ENCODE results near the gene ADAMTS8. TPM values are rescaled to one million over a fixed set of nuclear protein-coding genes. Genes with fewer than 3 reads are reported as not detected.

The ADAMTS8 gene
- total RNA-seq, 4 donors from 2014 or later: 23.5 to 55.5 (median 29.8) TPM

- intact Hi-C loops (cut with DNase I): no loop called here
- H3K36me3 ChIP-seq: no peaks in the 10 kb centered on the region
- WGBS: 38% methylated on average over 4 of the region's 11 CpGs
- no peak for DNase-seq (ENCODE audit: extremely low spot score)
- H3K4me1 ChIP-seq: peaks cover 31 to 52% (median 45%) of the 10 kb centered on the region in 4 donors
- peak overlapping the region; percentile 59 to 74 (median 66) for H3K4me3 ChIP-seq
- peak overlapping the region; percentile 79 to 86 (median 80) for H3K27ac ChIP-seq (replicated peaks in 1 of 4)
- no peaks in the 10 kb centered on the region for H3K9me3 ChIP-seq
- peaks cover 0 to 16% (median 0%) of the 10 kb centered on the region in 4 donors for H3K27me3 ChIP-seq
- no peak for TF ChIP-seq CTCF (IDR thresholded peaks at IDR 0.05)
- no peak for TF ChIP-seq EP300 (IDR thresholded peaks at IDR 0.05)
- no peak for TF ChIP-seq POLR2AphosphoS5 (IDR thresholded peaks at IDR 0.05)
- no peak for TF ChIP-seq POLR2A (IDR thresholded peaks at IDR 0.05; ENCODE audit: low read depth)
These were observed 19.6 kb upstream of the ADAMTS8 start for GRCh38 chr11:130448039-130448415.

GRCh38 chr11:130445788-130446187 lies 17.4 kb upstream of the ADAMTS8 start:
- peaks cover 0 to 16% (median 0%) of the 10 kb centered on the region in 4 donors for H3K27me3 ChIP-seq
- no peak overlapping the region for H3K4me3 ChIP-seq
- TF ChIP-seq CTCF (IDR thresholded peaks at IDR 0.05) (no peak), POLR2A (IDR thresholded peaks at IDR 0.05; ENCODE audit: low read depth) (no peak), POLR2AphosphoS5 (IDR thresholded peaks at IDR 0.05) (no peak), EP300 (IDR thresholded peaks at IDR 0.05) (no peak)
- intact Hi-C loops (cut with DNase I): no loop called here
- H3K36me3 ChIP-seq: no peaks in the 10 kb centered on the region
- no peak for DNase-seq (ENCODE audit: extremely low spot score)
- H3K4me1 ChIP-seq: peaks cover 9 to 30% (median 30%) of the 10 kb centered on the region in 4 donors
- 93% methylated on average over 3 of the region's 3 CpGs for WGBS
- H3K9me3 ChIP-seq: no peaks in the 10 kb centered on the region
- H3K27ac ChIP-seq (replicated peaks in 1 of 4): no peak overlapping the region

- Histone ChIP-seq H3K4me3 (no peak overlapping the region), H3K9me3 (no peaks in the 10 kb centered on the region), H3K36me3 (no peaks in the 10 kb centered on the region), H3K27me3 (no peaks in the 10 kb centered on the region), H3K4me1 (peaks cover 0 to under 1% (median 0%) of the 10 kb centered on the region in 4 donors), H3K27ac (replicated peaks in 1 of 4) (peak overlapping the region in 2 of 4 donors; percentile 2 to 3)
- intact Hi-C loops (cut with DNase I): no loop called here
- no peak for DNase-seq (ENCODE audit: extremely low spot score)
- no peak for TF ChIP-seq POLR2A (IDR thresholded peaks at IDR 0.05; ENCODE audit: low read depth)
- no peak for TF ChIP-seq EP300 (IDR thresholded peaks at IDR 0.05)
- no peak for TF ChIP-seq POLR2AphosphoS5 (IDR thresholded peaks at IDR 0.05)
- no peak for TF ChIP-seq CTCF (IDR thresholded peaks at IDR 0.05)
- 68% methylated on average over 4 of the region's 4 CpGs for whole genome bisulfite sequencing
These were observed 14.3 kb upstream of the ADAMTS8 start for GRCh38 chr11:130442737-130443136.

GRCh38 chr11:130441719-130442118 lies 13.3 kb upstream of the ADAMTS8 start:
- no peaks in the 10 kb centered on the region for H3K9me3 ChIP-seq
- WGBS: 87% methylated on average over 2 of the region's 2 CpGs
- H3K4me3 ChIP-seq: no peak overlapping the region
- H3K27me3 ChIP-seq: no peaks in the 10 kb centered on the region
- no peak for DNase-seq (ENCODE audit: extremely low spot score)
- no peaks in the 10 kb centered on the region for H3K4me1 ChIP-seq
- intact Hi-C loops (cut with DNase I): no loop called here
- no peaks in the 10 kb centered on the region for H3K36me3 ChIP-seq
- TF ChIP-seq CTCF (IDR thresholded peaks at IDR 0.05) (no peak), POLR2AphosphoS5 (IDR thresholded peaks at IDR 0.05) (no peak), EP300 (IDR thresholded peaks at IDR 0.05) (no peak), POLR2A (IDR thresholded peaks at IDR 0.05; ENCODE audit: low read depth) (no peak)
- H3K27ac ChIP-seq (replicated peaks in 1 of 4): no peak overlapping the region

GRCh38 chr11:130439876-130440275 lies 11.5 kb upstream of the ADAMTS8 start:
- H3K27ac ChIP-seq (replicated peaks in 1 of 4): no peak overlapping the region
- DNase-seq (ENCODE audit: extremely low spot score): no peak
- intact Hi-C loops (cut with DNase I): loop anchor here (5.0 kb wide), 1 partner anchor 182 kb away; no protein-coding TSS in a partner anchor
- H3K36me3 ChIP-seq: no peaks in the 10 kb centered on the region
- no peaks in the 10 kb centered on the region for H3K9me3 ChIP-seq
- H3K4me3 ChIP-seq: no peak overlapping the region
- 81% methylated on average over 6 of the region's 6 CpGs for WGBS
- H3K4me1 ChIP-seq: peaks cover 10 to 12% (median 11%) of the 10 kb centered on the region in 4 donors
- TF ChIP-seq EP300 (IDR thresholded peaks at IDR 0.05) (no peak), CTCF (IDR thresholded peaks at IDR 0.05) (no peak), POLR2AphosphoS5 (IDR thresholded peaks at IDR 0.05) (no peak), POLR2A (IDR thresholded peaks at IDR 0.05; ENCODE audit: low read depth) (no peak)
- H3K27me3 ChIP-seq: no peaks in the 10 kb centered on the region

All from esophagus muscularis mucosa (tissue), 4 donors.